Endothelial cell of umbilical vein (primary cell): ENCODE results near the gene ZNF383. TPM values are rescaled to one million over a fixed set of nuclear protein-coding genes. Genes with fewer than 3 reads are reported as not detected.

Experiments
- BruUV-seq: library from RNA; stranded (reverse); fragments of 400-500 nt; replicated peaks from 2 replicates; lab custom pipeline; 2021; lab: Mats Ljungman, UMichigan
- CTCF ChIA-PET: fragments of 300-600, 350-600 bp; sonication (Branson Sonifier 250); formaldehyde crosslinking; loops from one replicate; lab custom pipeline; 2021; ENCODE audit warnings: antibody characterized with exemption, inconsistent platforms; lab: Charles Lee
- POLR2A ChIA-PET: fragments of 300-600, 350-600 bp; sonication (Branson Sonifier 250); formaldehyde crosslinking; loops from one replicate; lab custom pipeline; 2021; ENCODE audit warnings: antibody characterized with exemption, inconsistent platforms; lab: Charles Lee
- DNase-seq: peaks from one replicate; pipeline ENCODE4 v3.0.0-alpha.2; 2011; ENCODE audit warnings: low read depth, low spot score
- FAIRE-seq: peaks from 2 replicates; lab custom pipeline; 2011; peaks lifted over from hg19 to GRCh38; lab: Jason Lieb, UNC
- H2AFZ ChIP-seq: 2 replicates; pipeline ENCODE4 v1.6.0; 2012; ENCODE audit warnings: low read depth, low read length, control low read depth, inconsistent platforms
- H3K27ac ChIP-seq: 2 replicates; pipeline ENCODE4 v1.5.1; 2011; ENCODE audit warnings: low read depth, mild to moderate bottlenecking, control low read depth, low read length, moderate library complexity; ENCODE audit not compliant: insufficient read depth
- H3K27me3 ChIP-seq, 2 experiments: 2 replicates each; pipeline versions ENCODE4 v1.6.0 to v1.6.1; 2011; ENCODE audit warnings: low read length in 2 of 2, mixed read lengths in 1 of 2; ENCODE audit not compliant: control insufficient read depth in 2 of 2, insufficient read depth in 2 of 2
- H3K36me3 ChIP-seq, 2 experiments: 2 replicates in 1 of 2; 3 replicates in 1 of 2; pipeline ENCODE4 v1.5.1; 2011; ENCODE audit warnings: low read length in 2 of 2, mild to moderate bottlenecking in 1 of 2, moderate library complexity in 1 of 2; ENCODE audit not compliant: control insufficient read depth in 2 of 2, insufficient read depth in 2 of 2; ENCODE audit errors: extremely low read depth in 1 of 2
- H3K4me1 ChIP-seq: 3 replicates; pipeline ENCODE4 v1.5.1; 2011; ENCODE audit warnings: mild to moderate bottlenecking, low read length; ENCODE audit not compliant: control insufficient read depth, insufficient read depth; ENCODE audit errors: extremely low read depth
- H3K4me2 ChIP-seq: 2 replicates; pipeline ENCODE4 v1.6.1; 2011; ENCODE audit warnings: low read length, control low read depth, mixed read lengths; ENCODE audit not compliant: insufficient read depth
- H3K4me3 ChIP-seq, 3 experiments: fragments of 200-600 bp in 1 of 3; sonication (generic), shearing (Covaris generic) in 1 of 3; replicated peaks in 1 of 3; 2 replicates each; pipeline ENCODE4 v1.5.1; 2011 to 2016; ENCODE audit warnings: control low read depth in 3 of 3, low read length in 3 of 3, mild to moderate bottlenecking in 2 of 3, inconsistent platforms in 1 of 3, low read depth in 1 of 3, moderate library complexity in 1 of 3; ENCODE audit not compliant: insufficient read depth in 1 of 3
- H3K79me2 ChIP-seq: 2 replicates; pipeline ENCODE4 v1.6.0; 2012; ENCODE audit warnings: low read length, inconsistent platforms; ENCODE audit not compliant: control insufficient read depth, insufficient read depth
- H3K9ac ChIP-seq: replicated peaks from 2 replicates; pipeline ENCODE3; 2011; ENCODE audit warnings: low read length, control low read depth; ENCODE audit not compliant: insufficient read depth; ENCODE audit errors: extremely low read depth
- H3K9me1 ChIP-seq: replicated peaks from 3 replicates; pipeline ENCODE4 v1.6.0; 2011; ENCODE audit warnings: mild to moderate bottlenecking, low read length; ENCODE audit not compliant: control insufficient read depth, insufficient read depth; ENCODE audit errors: extremely low read depth
- H3K9me3 ChIP-seq: replicated peaks from 2 replicates; pipeline ENCODE4 v1.5.1; 2012; ENCODE audit warnings: low read length, inconsistent platforms; ENCODE audit not compliant: control insufficient read depth, insufficient read depth
- H4K20me1 ChIP-seq: replicated peaks from 2 replicates; pipeline ENCODE3; 2011; ENCODE audit warnings: mild to moderate bottlenecking, low read length; ENCODE audit not compliant: control insufficient read depth, insufficient read depth; ENCODE audit errors: extremely low read depth
- CTCF ChIP-seq, 2 donors: IDR thresholded peaks; 1 replicate in 1 of 2; 2 replicates in 1 of 2; pipeline ENCODE4 v1.5.1; 2011; ENCODE audit warnings: low read length in 2 of 2, mild to moderate bottlenecking in 2 of 2, moderate library complexity in 2 of 2, control low read depth in 1 of 2, inconsistent platforms in 1 of 2, low read depth in 1 of 2; ENCODE audit not compliant: insufficient read depth in 1 of 2; ENCODE audit errors: extremely low read depth in 1 of 2
- EZH2 ChIP-seq: IDR thresholded peaks from 2 replicates; pipeline ENCODE4 v1.6.1; 2012; ENCODE audit warnings: borderline replicate concordance, low read depth, mild to moderate bottlenecking, moderate library complexity, low read length, inconsistent platforms; ENCODE audit not compliant: severe bottlenecking
- FOS ChIP-seq: IDR thresholded peaks from 2 replicates; pipeline ENCODE4 v1.6.1; 2011; ENCODE audit warnings: mild to moderate bottlenecking, low read length, moderate library complexity, borderline replicate concordance; ENCODE audit not compliant: insufficient read depth
- GATA2 ChIP-seq: IDR thresholded peaks from 2 replicates; pipeline ENCODE4 v1.7.0; 2011; ENCODE audit warnings: low read depth, mild to moderate bottlenecking, moderate library complexity, mixed read lengths, low read length; ENCODE audit not compliant: insufficient read length, insufficient read depth
- JUN ChIP-seq: IDR thresholded peaks from 2 replicates; pipeline ENCODE4 v1.6.1; 2011; ENCODE audit warnings: borderline replicate concordance, low read depth; ENCODE audit not compliant: insufficient read length, insufficient read depth
- MAX ChIP-seq: IDR thresholded peaks from 2 replicates; pipeline ENCODE4 v1.6.1; 2011; ENCODE audit not compliant: insufficient read depth, insufficient read length
- MYC ChIP-seq: IDR thresholded peaks from one replicate; pipeline ENCODE4 v1.6.1; 2011; ENCODE audit warnings: mild to moderate bottlenecking, low read depth, low read length
- POLR2A ChIP-seq: IDR thresholded peaks from 2 replicates; pipeline ENCODE4 v1.6.1; 2012; ENCODE audit warnings: low read depth, mild to moderate bottlenecking, control low read depth, low read length
- POLR2AphosphoS5 ChIP-seq: IDR thresholded peaks from 2 replicates; pipeline ENCODE4 v1.6.1; 2012; ENCODE audit warnings: low read depth, mild to moderate bottlenecking, control low read depth, low read length, moderate library complexity; ENCODE audit not compliant: insufficient read depth
- dilution Hi-C: fragments of 300-500 bp; cut with MboI; formaldehyde crosslinking; loops from one replicate; pipeline ENCODE4 v1.15.0; 2019; ENCODE audit warnings: low sequenced_read_pairs; ENCODE audit not compliant: extremely low pct_ligation_motif_present
- intact Hi-C: fragments of 100-400 bp; cut with micrococcal nuclease; formaldehyde crosslinking; loops from one replicate; pipeline ENCODE4 v1.10.0; 2022
- polyA plus RNA-seq, 4 experiments: library from polyadenylated mRNA; depleted of rRNA in 3 of 4; stranded (reverse) in 3 of 4; unstranded in 1 of 4; fragments of >200 nt; gene quantifications; 2 replicates each; pipeline versions ENCODE4 v1.2.1 to v1.2.3, GENCODE V29; 2011 to 2012; ENCODE audit warnings: missing spikeins in 1 of 4
- total RNA-seq: library from RNA; stranded (reverse); gene quantifications from 2 replicates; pipeline ENCODE4 v1.2.3, GENCODE V29; 2021

The ZNF383 gene
- total and polyA plus RNA-seq, 2 donors (not counting 3 experiments of a cell fraction or from before 2014, with no cell fraction given), result 1.7 to 7.1 TPM

GRCh38 chr19:37220383-37220782, 2.4 kb downstream of the ZNF383 start:
- FAIRE-seq, result no peak

More at GRCh38 chr19:37220383-37220782, 2.4 kb downstream of the ZNF383 start:
- no peaks in the 10 kb centered on the region for H3K9me3 ChIP-seq
- no peak overlapping the region for H3K4me3 ChIP-seq
- intact Hi-C loops, result no loop called here
- H2AFZ ChIP-seq, result no peak overlapping the region
- H3K27ac ChIP-seq, result no peak overlapping the region
- CTCF ChIA-PET, result no interaction called here
- TF ChIP-seq EZH2 (no peak), GATA2 (no peak), MYC (no peak), JUN (no peak), POLR2AphosphoS5 (no peak), POLR2A (no peak), FOS (no peak), MAX (no peak), CTCF (IDR thresholded peaks at IDR 0.05; ENCODE audit: extremely low read depth in 1 of 2, insufficient read depth in 1 of 2, low read depth in 1 of 2, low read length in 2 of 2) (no peak)
- H3K36me3 ChIP-seq, result peaks cover 0 to under 1% of the 10 kb centered on the region in 2 experiments
- no peaks in the 10 kb centered on the region for H3K9me1 ChIP-seq
- BruUV-seq, result no TSS peak
- H3K4me2 ChIP-seq, result no peak overlapping the region
- H3K9ac ChIP-seq, result no peak overlapping the region
- peaks cover 5% of the 10 kb centered on the region for H3K4me1 ChIP-seq
- DNase-seq, result no peak
- no peaks in the 10 kb centered on the region for H3K27me3 ChIP-seq
- POLR2A ChIA-PET, result no interaction called here
- dilution Hi-C loops, result no loop called here
- peaks cover 11% of the 10 kb centered on the region for H3K79me2 ChIP-seq
- H4K20me1 ChIP-seq, result no peaks in the 10 kb centered on the region
